GM12865 (cell line): ENCODE measurements around the gene N4BP2L1.

Source experiments
- DNase-seq: peaks from one replicate; pipeline ENCODE4 v3.0.0; 2010; ENCODE audit warnings: low read depth
- H3K4me3 ChIP-seq: 2 replicates; pipeline ENCODE4 v1.5.1; 2011; ENCODE audit warnings: mild to moderate bottlenecking, low read depth, low read length, control low read depth
- CTCF ChIP-seq: IDR thresholded peaks from 2 replicates; pipeline ENCODE4 v1.5.1; 2011; ENCODE audit warnings: low read length, control low read depth, low read depth, inconsistent platforms; ENCODE audit not compliant: insufficient read depth; ENCODE audit errors: missing control alignments

Gene N4BP2L1

GRCh38 chr13:32447894-32448623 lies 20.1 kb upstream of the N4BP2L1 start:
- H3K4me3 ChIP-seq, result no peak overlapping the region
- no peak for TF ChIP-seq CTCF
- DNase-seq, result no peak

GRCh38 chr13:32446773-32447465 lies 19.0 kb upstream of the N4BP2L1 start:
- H3K4me3 ChIP-seq, result no peak overlapping the region
- DNase-seq, result no peak
- TF ChIP-seq CTCF, result no peak

- TF ChIP-seq CTCF, result no peak
- DNase-seq, result no peak
- no peak overlapping the region for H3K4me3 ChIP-seq
These were observed 18.3 kb upstream of the N4BP2L1 start for GRCh38 chr13:32446220-32446619.

- DNase-seq, result no peak
- TF ChIP-seq CTCF, result no peak
- H3K4me3 ChIP-seq, result no peak overlapping the region
These were observed 17.5 kb upstream of the N4BP2L1 start for GRCh38 chr13:32445461-32445860.

GRCh38 chr13:32443111-32443510 lies 15.2 kb upstream of the N4BP2L1 start:
- H3K4me3 ChIP-seq, result no peak overlapping the region
- peak; percentile 85 for DNase-seq
- peak; percentile 50 for TF ChIP-seq CTCF

- H3K4me3 ChIP-seq, result no peak overlapping the region
- DNase-seq, result no peak
- no peak for TF ChIP-seq CTCF
These were observed 10.9 kb upstream of the N4BP2L1 start for GRCh38 chr13:32438871-32439270.

GRCh38 chr13:32432856-32433255 lies 4.9 kb upstream of the N4BP2L1 start:
- DNase-seq, result no peak
- no peak overlapping the region for H3K4me3 ChIP-seq
- no peak for TF ChIP-seq CTCF
